Thyroid gland (tissue), 4 donors: ENCODE measurements around the gene CNGA3. TPM values are rescaled to one million over a fixed set of nuclear protein-coding genes. Genes with fewer than 3 reads are reported as not detected.
"Not testable (repeated sequence)": the region's sequence is repeated elsewhere in the genome, so short reads cannot be mapped to it uniquely, and the experiment has no call there.

ENCODE experiments used
- DNase-seq, 2 donors: peaks; one replicate each; pipeline ENCODE4 v3.0.0-alpha.2; 2019
- H3K27ac ChIP-seq, 3 donors: fragments of 200-600 bp; sonication (generic); 1 replicate in 2 of 3; 2 replicates in 1 of 3; pipeline ENCODE4 v1.5.1; 2016 to 2019; ENCODE audit warnings: mild to moderate bottlenecking in 1 of 3, moderate library complexity in 1 of 3
- H3K27me3 ChIP-seq: fragments of 200-600 bp; sonication (generic); one replicate; pipeline ENCODE4 v1.5.1; 2019
- H3K36me3 ChIP-seq, 2 donors: fragments of 200-600 bp; sonication (generic); one replicate each; pipeline ENCODE4 v1.5.1; 2016 to 2019
- H3K4me1 ChIP-seq, 2 donors: fragments of 200-600 bp; sonication (generic); one replicate each; pipeline ENCODE4 v1.5.1; 2017 to 2019
- H3K4me3 ChIP-seq, 3 donors: fragments of 200-600 bp; sonication (generic); replicated peaks in 1 of 3; 1 replicate in 2 of 3; 2 replicates in 1 of 3; pipeline ENCODE4 v1.5.1; 2016; ENCODE audit warnings: mild to moderate bottlenecking in 1 of 3
- H3K9me3 ChIP-seq: fragments of 200-600 bp; sonication (generic); one replicate; pipeline ENCODE4 v1.5.1; 2017
- POLR2A ChIP-seq, 2 donors: fragments of 450-650 bp; IDR thresholded peaks; one replicate each; pipeline ENCODE4 v1.6.1; 2017; ENCODE audit warnings: antibody characterized with exemption in 2 of 2, mild to moderate bottlenecking in 2 of 2, moderate library complexity in 1 of 2
- WGBS, 2 donors: methylation state at CpG; one replicate each; pipeline ENCODE4 v1.1.5; 2017; 5-methylcytosine and 5-hydroxymethylcytosine counted together
- intact Hi-C: fragments of 100-400 bp; cut with DNase I; formaldehyde crosslinking; loops from one replicate; pipeline ENCODE4 v1.15.1; 2023
- total RNA-seq, 4 donors: library from RNA; depleted of rRNA; stranded (reverse); fragments of >200 nt; gene quantifications; one replicate each; pipeline ENCODE4 v1.2.3, GENCODE V29; 2016
- TF ChIP-seq, protein P1 (sequence below), 6 experiments: fragments of 200-600 bp in 3 of 6; fragments of 450-650 bp in 3 of 6; sonication (generic) in 3 of 6; IDR thresholded peaks; one replicate each; pipeline ENCODE4 v1.5.1; 2016 to 2019; ENCODE audit warnings: antibody characterized with exemption in 6 of 6, mild to moderate bottlenecking in 2 of 6, inconsistent platforms in 1 of 6, moderate library complexity in 1 of 6

Gene CNGA3
- total RNA-seq, 4 donors from 2014 or later = 0.54 TPM; not detected in 3

DNA sequence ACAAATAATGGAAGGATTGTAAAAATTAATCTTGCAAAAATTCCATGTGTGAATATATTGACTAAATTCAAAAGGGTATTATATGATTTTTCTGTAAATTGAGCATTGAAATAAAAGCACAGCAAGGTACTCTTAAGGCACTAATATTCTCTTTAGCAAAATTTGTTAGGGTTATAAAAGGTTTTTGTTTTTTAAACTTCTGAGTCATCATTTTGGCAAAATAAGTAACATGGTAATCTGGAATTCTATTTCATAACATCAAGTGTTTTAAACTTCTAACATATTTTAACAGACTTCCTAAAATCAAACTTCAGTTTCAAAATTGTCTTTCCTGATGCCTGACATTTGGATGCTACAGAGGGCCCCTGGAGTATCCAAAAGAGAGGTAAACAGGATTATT is 85.9 kb downstream of the CNGA3 start:
- no peak overlapping the region for H3K27ac ChIP-seq
- H3K36me3 ChIP-seq = no peaks in the 10 kb centered on the region
- intact Hi-C loops = no loop called here
- no peak for TF ChIP-seq POLR2A (IDR thresholded peaks at IDR 0.05)
- TF ChIP-seq, protein P1, sequence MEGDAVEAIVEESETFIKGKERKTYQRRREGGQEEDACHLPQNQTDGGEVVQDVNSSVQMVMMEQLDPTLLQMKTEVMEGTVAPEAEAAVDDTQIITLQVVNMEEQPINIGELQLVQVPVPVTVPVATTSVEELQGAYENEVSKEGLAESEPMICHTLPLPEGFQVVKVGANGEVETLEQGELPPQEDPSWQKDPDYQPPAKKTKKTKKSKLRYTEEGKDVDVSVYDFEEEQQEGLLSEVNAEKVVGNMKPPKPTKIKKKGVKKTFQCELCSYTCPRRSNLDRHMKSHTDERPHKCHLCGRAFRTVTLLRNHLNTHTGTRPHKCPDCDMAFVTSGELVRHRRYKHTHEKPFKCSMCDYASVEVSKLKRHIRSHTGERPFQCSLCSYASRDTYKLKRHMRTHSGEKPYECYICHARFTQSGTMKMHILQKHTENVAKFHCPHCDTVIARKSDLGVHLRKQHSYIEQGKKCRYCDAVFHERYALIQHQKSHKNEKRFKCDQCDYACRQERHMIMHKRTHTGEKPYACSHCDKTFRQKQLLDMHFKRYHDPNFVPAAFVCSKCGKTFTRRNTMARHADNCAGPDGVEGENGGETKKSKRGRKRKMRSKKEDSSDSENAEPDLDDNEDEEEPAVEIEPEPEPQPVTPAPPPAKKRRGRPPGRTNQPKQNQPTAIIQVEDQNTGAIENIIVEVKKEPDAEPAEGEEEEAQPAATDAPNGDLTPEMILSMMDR (IDR thresholded peaks at IDR 0.05) = no peak
- H3K4me1 ChIP-seq = no peaks in the 10 kb centered on the region
- H3K9me3 ChIP-seq = no peaks in the 10 kb centered on the region
- no peak overlapping the region for H3K4me3 ChIP-seq
- DNase-seq = no peak
- no peaks in the 10 kb centered on the region for H3K27me3 ChIP-seq

DNA sequence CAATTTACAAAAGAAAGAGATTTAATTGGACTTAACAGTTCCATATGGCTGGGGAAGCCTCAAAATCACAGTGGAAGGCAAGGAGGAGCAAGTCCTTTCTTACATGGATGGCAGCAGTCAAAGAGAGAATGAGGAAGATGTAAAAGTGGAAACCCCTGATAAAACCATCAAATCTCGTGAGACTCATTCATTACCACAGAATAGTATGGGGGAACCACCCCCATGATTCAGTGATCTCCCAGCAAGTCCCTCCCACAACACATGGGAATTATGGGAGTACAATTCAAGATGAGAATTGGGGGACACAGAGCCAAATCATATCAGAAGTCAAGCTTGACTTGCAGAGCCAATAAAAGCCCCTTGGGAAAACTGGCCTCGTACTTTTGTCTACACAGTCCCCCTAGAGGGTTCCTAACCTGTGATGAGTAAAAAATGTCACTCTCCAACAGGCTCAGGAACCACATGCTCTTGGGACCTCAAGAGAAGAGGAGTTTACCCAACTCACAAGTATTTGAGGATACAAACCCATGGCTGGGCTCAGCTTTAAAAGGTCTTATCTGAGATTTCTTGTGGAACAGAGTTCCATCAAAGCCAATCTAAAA is 87.2 kb downstream of the CNGA3 start:
- DNase-seq = no peak
- H3K9me3 ChIP-seq = no peaks in the 10 kb centered on the region
- WGBS, 2 donors = 84 to 85% methylated on average over 2 of the region's 2 CpGs
- H3K36me3 ChIP-seq = no peaks in the 10 kb centered on the region
- no peak overlapping the region for H3K4me3 ChIP-seq
- intact Hi-C loops = no loop called here
- H3K27me3 ChIP-seq = no peaks in the 10 kb centered on the region
- TF ChIP-seq, protein P1 (IDR thresholded peaks at IDR 0.05) = no peak
- no peak for TF ChIP-seq POLR2A (IDR thresholded peaks at IDR 0.05)
- no peak overlapping the region for H3K27ac ChIP-seq
- H3K4me1 ChIP-seq = no peaks in the 10 kb centered on the region

DNA sequence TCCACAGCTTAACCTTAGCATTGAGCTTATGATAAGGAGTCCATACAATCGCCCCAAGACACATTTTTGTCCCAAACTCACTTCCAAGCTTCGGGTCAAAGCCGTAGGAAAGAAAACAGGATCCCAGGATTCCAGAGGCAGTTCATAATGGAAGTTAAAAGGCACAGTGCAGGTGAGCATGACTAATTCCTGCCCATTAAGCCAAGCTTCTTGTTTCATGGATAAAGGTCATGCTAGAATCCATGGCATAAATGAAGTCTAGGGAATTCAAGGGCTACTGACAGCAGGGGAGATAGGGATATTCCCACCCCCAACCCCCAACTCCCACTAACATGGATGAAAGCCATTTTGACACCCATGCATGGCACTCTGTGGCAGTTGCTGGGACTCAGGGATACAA is 88.2 kb downstream of the CNGA3 start:
- Histone ChIP-seq H3K4me3 (no peak overlapping the region), H3K27ac (no peak overlapping the region), H3K9me3 (no peaks in the 10 kb centered on the region), H3K27me3 (no peaks in the 10 kb centered on the region), H3K4me1 (no peaks in the 10 kb centered on the region), H3K36me3 (no peaks in the 10 kb centered on the region)
- no peak for DNase-seq
- 90 to 92% methylated on average over 3 of the region's 3 CpGs for WGBS, 2 donors
- TF ChIP-seq, protein P1 (IDR thresholded peaks at IDR 0.05) = no peak
- no peak for TF ChIP-seq POLR2A (IDR thresholded peaks at IDR 0.05)
- intact Hi-C loops = no loop called here

DNA sequence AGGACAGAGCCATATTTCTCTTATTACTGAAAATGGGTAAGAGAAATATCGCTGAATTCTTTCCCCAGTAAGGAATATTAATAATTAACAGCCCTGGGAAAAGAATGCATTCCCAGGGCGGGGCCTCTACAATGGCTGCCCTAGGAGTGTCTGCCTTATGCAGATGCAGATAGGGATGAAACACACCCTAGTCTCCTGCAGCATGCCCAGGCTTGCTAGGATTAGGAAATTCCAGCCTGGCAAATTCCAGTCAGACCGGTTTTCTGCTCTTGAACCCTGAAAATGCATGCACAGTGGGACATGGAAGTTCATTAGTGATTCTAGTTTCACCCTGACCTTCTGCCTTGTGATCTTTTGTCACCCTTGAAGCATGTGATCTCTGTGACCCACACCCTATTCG is 89.4 kb downstream of the CNGA3 start:
- H3K4me3 ChIP-seq, intact Hi-C loops, H3K36me3 ChIP-seq, H3K27me3 ChIP-seq, H3K4me1 ChIP-seq, DNase-seq, H3K9me3 ChIP-seq, H3K27ac ChIP-seq: not testable (repeated sequence)
- 85 to 92% methylated on average over 4 of the region's 4 CpGs for WGBS, 2 donors

DNA sequence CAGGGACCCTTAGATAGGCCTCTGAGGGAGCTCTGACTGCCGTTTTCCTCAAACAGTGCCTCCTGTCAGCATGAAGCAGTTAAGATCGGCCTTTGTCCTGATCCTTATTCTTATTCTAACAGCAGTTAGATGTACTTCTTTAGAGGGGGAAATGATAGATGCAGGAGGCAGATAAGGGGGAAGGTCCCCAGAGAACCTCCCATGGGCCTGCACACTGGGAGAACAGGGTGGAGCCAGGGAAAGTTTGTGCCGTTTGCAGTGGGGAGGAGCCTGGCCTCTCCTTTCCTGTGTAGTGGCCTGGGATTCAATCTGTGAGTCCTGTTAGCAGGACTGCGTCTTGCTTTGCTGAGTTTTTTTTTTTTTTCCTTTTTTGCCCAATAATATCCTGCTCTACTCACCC is 90.5 kb downstream of the CNGA3 start:
- TF ChIP-seq, protein P1 (IDR thresholded peaks at IDR 0.05) = no peak
- no peak for TF ChIP-seq POLR2A (IDR thresholded peaks at IDR 0.05)
- H3K27me3 ChIP-seq = no peaks in the 10 kb centered on the region
- H3K4me1 ChIP-seq = no peaks in the 10 kb centered on the region
- H3K36me3 ChIP-seq = no peaks in the 10 kb centered on the region
- no peak overlapping the region for H3K4me3 ChIP-seq
- no peak overlapping the region for H3K27ac ChIP-seq
- no peak for DNase-seq
- intact Hi-C loops = no loop called here
- WGBS, 2 donors = 60 to 65% methylated on average over 4 of the region's 4 CpGs
- no peaks in the 10 kb centered on the region for H3K9me3 ChIP-seq
